ENCODE results near the gene ALKBH5.
"Not testable (repeated sequence)": the region's sequence is repeated elsewhere in the genome, so short reads cannot be mapped to it uniquely, and the experiment has no call there.

Gene ALKBH5

DNA sequence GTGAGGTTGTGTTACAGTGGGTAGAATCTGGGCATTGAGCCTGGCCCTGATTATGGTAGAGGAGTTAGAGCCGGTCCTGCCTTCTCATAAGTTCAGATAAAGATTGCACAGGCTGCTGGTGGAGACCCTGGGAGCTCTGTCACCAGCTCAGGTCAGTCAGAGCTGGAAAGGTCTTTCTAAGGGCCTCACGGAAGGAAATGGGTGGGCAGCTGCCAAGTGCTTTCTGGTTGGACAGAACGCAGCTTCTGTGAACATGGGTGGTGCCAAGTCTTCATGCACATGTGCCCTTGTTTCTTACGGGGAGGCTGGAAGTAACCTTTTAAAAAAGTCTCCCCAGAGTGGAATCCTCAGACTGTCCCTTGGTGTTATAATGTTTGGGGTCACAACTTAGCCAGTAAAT lies 14.9 kb downstream of the ALKBH5 start:
- H3K4me3 ChIP-seq (ENCODE audit: low read depth, low read length), result no peak overlapping the region
- DNase-seq (ENCODE audit: low read depth), result no peak
- TF ChIP-seq, protein P1, sequence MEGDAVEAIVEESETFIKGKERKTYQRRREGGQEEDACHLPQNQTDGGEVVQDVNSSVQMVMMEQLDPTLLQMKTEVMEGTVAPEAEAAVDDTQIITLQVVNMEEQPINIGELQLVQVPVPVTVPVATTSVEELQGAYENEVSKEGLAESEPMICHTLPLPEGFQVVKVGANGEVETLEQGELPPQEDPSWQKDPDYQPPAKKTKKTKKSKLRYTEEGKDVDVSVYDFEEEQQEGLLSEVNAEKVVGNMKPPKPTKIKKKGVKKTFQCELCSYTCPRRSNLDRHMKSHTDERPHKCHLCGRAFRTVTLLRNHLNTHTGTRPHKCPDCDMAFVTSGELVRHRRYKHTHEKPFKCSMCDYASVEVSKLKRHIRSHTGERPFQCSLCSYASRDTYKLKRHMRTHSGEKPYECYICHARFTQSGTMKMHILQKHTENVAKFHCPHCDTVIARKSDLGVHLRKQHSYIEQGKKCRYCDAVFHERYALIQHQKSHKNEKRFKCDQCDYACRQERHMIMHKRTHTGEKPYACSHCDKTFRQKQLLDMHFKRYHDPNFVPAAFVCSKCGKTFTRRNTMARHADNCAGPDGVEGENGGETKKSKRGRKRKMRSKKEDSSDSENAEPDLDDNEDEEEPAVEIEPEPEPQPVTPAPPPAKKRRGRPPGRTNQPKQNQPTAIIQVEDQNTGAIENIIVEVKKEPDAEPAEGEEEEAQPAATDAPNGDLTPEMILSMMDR (IDR thresholded peaks at IDR 0.05; ENCODE audit: insufficient read depth, low read depth, low read length, missing control alignments), result no peak

DNA sequence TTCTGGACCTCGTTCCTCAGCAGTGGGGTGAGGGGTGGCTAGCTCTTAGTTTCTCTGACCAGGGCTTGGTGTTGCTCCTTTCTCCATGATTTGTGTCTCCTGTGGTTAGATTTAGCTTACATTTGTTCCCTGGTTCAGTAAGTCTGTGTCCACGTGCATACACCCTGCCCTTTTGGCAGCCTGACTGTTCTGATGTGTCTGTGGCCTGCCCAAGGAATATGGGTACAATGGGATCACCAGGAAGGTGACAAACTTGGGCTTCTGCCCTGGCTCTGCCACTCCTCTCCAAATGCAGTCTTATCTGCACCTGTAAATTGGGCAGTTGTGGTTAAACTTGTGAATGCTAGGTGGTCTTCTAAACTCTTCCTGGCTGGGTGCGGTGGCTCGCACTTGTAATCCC lies 17.5 kb downstream of the ALKBH5 start:
- H3K4me3 ChIP-seq (ENCODE audit: low read depth, low read length), result no peak overlapping the region
- DNase-seq (ENCODE audit: low read depth), result no peak
- TF ChIP-seq, protein P1 (IDR thresholded peaks at IDR 0.05; ENCODE audit: insufficient read depth, low read depth, low read length, missing control alignments), result no peak

DNA sequence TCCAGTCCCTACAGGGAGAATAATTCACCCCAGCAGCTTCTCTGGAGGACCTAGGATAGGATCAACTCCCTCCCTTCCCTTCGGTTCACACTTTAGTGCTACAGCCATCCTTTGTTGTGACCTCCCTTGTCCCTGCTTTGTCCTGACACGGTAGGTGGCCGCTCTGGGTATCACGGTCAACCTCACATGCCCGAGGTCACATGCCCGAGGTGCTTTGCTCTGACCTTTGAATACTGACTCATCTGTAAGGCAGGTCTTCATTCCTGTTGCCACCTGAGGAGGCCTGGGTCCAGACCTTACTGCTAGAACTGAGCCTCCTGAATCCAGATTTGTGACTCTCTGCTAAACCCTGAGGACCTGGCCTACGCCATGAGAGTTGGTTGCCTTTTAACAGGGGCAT lies 19.7 kb downstream of the ALKBH5 start:
- DNase-seq (ENCODE audit: low read depth), result no peak
- H3K4me3 ChIP-seq (ENCODE audit: low read depth, low read length), result no peak overlapping the region
- TF ChIP-seq, protein P1 (IDR thresholded peaks at IDR 0.05; ENCODE audit: insufficient read depth, low read depth, low read length, missing control alignments), result no peak

DNA sequence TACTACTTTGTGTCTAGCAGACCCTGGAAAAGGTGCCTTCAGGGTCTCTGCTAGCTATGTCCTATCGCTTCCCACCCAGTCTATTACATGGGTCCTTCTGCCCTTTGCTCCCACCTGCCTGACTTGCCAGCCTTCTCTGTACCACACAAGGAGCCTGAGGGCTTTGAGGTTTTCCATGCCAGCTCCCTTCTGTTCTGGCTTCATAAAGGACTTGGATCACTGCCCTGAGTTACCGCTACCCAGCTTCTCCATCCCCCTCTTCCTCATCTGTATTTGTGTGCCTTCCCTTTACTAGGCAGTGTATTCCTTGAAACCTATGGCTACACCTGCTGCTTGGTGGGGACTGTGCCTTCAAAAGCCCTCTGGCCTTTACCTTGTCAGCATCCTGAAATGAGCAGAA lies 22.2 kb downstream of the ALKBH5 start:
- TF ChIP-seq, protein P1 (IDR thresholded peaks at IDR 0.05; ENCODE audit: insufficient read depth, low read depth, low read length, missing control alignments), result no peak
- DNase-seq (ENCODE audit: low read depth), result no peak
- no peak overlapping the region for H3K4me3 ChIP-seq (ENCODE audit: low read depth, low read length)

DNA sequence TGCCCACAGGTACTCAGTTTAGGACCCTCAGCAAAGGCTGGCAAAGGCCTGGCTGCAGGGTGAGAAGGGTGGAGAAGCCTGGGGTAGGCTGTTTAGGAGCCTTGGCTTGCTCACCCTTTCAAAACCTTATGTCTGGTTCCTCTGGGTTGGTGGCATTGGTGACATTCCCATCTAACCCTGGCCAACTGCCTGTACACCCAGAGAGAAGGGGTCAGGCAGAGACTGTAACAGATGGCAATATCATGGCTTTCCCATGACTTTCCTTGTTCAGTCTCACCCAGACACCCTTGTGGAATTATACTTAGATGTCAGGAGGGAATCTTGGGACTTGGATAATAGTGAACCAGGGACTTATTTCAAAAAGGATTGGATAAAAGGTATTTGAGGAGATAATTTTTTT lies 23.3 kb downstream of the ALKBH5 start:
- DNase-seq (ENCODE audit: low read depth), result no peak
- H3K4me3 ChIP-seq (ENCODE audit: low read depth, low read length), result no peak overlapping the region
- TF ChIP-seq, protein P1 (IDR thresholded peaks at IDR 0.05; ENCODE audit: insufficient read depth, low read depth, low read length, missing control alignments), result no peak

DNA sequence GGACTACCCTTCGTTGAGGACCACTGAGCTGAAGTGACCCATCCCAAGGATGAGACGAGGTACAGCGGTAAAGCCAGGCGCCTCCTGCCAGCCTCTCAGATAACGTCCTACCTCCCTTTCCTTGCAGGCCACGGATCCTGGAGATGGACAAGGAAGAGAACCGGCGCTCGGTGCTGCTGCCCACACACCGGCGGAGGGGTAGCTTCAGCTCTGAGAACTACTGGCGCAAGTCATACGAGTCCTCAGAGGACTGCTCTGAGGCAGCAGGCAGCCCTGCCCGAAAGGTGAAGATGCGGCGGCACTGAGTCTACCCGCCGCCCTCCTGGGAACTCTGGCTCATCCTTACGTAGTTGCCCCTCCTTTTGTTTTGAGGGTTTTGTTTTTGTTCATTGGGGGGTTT lies 24.5 kb downstream of the ALKBH5 start:
- TF ChIP-seq, protein P1 (IDR thresholded peaks at IDR 0.05; ENCODE audit: insufficient read depth, low read depth, low read length, missing control alignments), result no peak
- no peak overlapping the region for H3K4me3 ChIP-seq (ENCODE audit: low read depth, low read length)
- no peak for DNase-seq (ENCODE audit: low read depth)

DNA sequence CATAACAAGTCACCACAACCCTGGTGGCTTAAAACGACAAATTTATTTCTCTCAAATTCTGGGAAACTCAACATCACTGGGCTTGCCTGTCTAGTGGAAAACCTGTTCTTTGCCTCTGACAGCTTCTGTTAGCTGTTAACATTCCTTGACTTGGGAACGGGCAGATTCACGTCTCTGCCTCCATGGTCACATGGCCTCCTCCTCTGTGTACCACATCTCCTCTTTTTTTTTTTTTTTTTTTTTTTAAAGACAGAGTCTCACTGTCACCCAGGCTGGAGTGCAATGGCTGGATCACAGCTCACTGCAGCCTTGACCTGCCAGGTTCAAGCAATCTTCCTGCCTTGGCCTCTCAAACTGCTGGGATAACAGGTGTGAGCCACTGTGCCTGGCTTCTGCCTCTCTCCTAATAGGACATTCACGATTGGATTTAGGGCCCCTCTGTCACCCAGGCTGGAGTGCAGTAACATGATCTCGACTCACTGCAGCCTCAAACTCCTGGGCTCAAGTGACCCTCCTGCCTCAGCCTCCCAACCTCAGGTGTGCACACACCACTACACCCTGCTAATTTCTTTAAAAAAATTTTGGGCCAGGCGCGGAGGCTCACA lies 30.1 kb downstream of the ALKBH5 start:
- TF ChIP-seq, protein P1 (IDR thresholded peaks at IDR 0.05; ENCODE audit: insufficient read depth, low read depth, low read length, missing control alignments), result no peak
- H3K4me3 ChIP-seq (ENCODE audit: low read depth, low read length), result no peak overlapping the region
- DNase-seq (ENCODE audit: low read depth), result no peak

DNA sequence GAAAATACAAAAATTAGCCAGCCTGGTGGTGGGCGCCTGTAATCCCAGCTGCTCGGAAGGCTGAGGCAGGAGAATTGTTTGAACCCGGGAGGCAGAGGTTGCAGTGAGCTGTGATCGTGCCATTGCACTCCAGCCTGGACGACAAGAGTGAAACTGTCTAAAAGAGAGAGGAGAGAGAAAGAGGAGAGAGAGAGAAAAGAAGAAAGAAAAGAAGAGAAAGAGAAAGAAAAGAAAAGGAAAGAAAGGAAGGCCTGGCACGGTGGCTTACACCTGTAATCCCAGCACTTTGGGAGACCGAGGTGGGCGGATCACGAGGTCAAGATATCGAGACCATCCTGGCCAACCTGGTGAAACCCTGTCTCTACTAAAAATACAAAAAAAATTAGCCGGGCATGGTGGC lies 33.3 kb downstream of the ALKBH5 start:
- H3K4me3 ChIP-seq (ENCODE audit: low read depth, low read length); DNase-seq (ENCODE audit: low read depth): not testable (repeated sequence)
